ENCODE measurements around the gene SRBD1. TPM values are rescaled to one million over a fixed set of nuclear protein-coding genes. Genes with fewer than 3 reads are reported as not detected.
"Not testable (repeated sequence)": the region's sequence is repeated elsewhere in the genome, so short reads cannot be mapped to it uniquely, and the experiment has no call there.

The SRBD1 gene
- total RNA-seq, 1 donor from 2014 or later = 24.4 TPM

DNA sequence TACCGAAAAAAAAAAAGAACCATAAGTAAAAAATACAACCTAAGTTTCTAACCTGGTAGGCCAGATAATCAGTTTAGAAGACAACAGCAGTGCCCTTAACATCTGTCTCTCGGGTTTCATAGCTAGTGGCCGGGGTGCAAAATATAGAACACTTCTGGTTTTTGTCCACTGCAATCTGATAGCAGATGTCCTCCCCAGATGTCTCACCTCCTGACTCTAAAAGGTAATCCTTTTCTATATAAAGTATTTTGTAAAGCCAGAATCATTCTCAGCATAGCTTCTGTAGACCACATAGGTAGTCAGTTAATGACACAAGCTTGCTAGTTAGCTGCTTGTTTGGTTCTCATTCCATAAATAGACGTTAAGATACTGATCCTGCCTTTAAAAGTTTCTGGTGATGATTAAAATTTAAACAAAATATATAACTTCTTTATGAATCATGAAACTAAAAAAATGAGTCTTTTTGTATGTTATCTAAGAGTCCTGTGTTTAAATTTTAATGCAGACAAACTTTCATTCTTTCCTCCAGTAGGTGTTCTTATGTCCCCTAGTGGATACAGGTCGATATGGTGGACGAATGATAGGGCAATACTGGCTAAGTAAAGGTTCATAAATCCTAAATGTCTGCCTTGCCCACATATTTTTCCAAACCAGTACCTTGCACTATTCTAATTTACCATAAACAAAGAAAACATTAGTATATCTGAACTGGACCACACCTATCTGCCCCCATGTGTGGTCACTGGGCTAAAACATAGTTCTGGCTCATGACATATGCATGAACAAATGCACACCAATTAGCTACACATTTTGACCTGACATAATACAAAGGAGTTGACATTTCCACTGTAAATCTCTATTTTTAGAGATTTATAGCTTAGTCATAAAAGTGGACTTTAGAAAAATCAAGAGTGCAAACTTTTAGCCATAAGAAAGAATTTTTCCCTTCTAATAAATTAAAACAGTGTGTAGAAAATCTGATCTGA lies 171.0 kb downstream of the SRBD1 start:
- intact Hi-C loops (cut with micrococcal nuclease) = no loop called here

GRCh38 chr2:45438872-45439665 lies 172.0 kb downstream of the SRBD1 start:
- intact Hi-C loops (cut with micrococcal nuclease) = no loop called here

- intact Hi-C loops (cut with micrococcal nuclease) = no loop called here
Observed at GRCh38 chr2:45436456-45436855, 174.6 kb downstream of the SRBD1 start.

GRCh38 chr2:45435316-45435715 lies 175.8 kb downstream of the SRBD1 start:
- intact Hi-C loops (cut with micrococcal nuclease) = no loop called here

- intact Hi-C loops (cut with micrococcal nuclease) = no loop called here
Observed at GRCh38 chr2:45433363-45433762, 177.7 kb downstream of the SRBD1 start.

- intact Hi-C loops (cut with micrococcal nuclease) = no loop called here
Observed at GRCh38 chr2:45432406-45432805, 178.7 kb downstream of the SRBD1 start.

- intact Hi-C loops (cut with micrococcal nuclease) = not testable (repeated sequence)
Observed at GRCh38 chr2:45426025-45426424, 185.0 kb downstream of the SRBD1 start.

GRCh38 chr2:45422921-45423320 lies 188.1 kb downstream of the SRBD1 start:
- intact Hi-C loops (cut with micrococcal nuclease) = no loop called here

DNA sequence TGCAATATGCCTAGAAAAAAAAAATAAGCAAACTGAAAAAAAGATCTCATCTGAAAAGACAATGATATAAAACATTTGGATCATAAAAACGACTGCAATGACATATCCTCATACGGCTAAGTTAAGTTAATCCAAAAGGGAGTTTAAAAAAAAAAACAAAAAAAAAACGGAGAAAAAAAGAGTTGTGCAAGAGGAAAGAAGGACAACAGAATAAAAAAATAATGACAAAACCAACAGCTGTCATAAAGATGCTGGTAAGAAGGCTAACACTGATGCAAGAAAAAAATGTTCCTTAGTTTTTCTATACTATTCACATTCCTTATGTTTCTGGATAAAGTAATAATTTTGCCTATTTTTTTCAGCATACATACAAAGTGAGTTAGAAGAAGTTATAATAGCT lies 192.5 kb downstream of the SRBD1 start:
- intact Hi-C loops (cut with micrococcal nuclease) = no loop called here

GRCh38 chr2:45415534-45416123 lies 195.4 kb downstream of the SRBD1 start:
- intact Hi-C loops (cut with micrococcal nuclease) = no loop called here

GRCh38 chr2:45412754-45413379 lies 198.2 kb downstream of the SRBD1 start:
- intact Hi-C loops (cut with micrococcal nuclease) = no loop called here

DNA sequence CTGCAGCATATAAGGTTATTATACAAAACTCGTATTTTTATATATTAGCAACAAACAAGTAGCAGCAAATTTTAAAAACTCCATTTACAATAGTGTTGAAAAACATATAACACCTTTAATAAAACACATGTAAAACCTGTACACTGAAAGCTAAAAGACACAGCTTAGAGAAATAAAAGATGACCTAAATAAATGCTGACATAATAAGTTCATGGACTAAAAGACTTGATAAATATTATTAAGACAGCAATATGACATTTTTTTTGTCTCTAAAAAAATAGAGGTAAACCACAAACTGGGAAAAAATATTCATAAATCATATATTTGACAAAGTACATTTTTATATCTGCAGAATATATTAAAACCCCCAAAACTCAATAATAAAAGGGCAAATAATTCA lies 201.4 kb downstream of the SRBD1 start:
- intact Hi-C loops (cut with micrococcal nuclease) = no loop called here

- intact Hi-C loops (cut with micrococcal nuclease) = no loop called here
Observed at GRCh38 chr2:45406621-45407020, 204.4 kb downstream of the SRBD1 start.

DNA sequence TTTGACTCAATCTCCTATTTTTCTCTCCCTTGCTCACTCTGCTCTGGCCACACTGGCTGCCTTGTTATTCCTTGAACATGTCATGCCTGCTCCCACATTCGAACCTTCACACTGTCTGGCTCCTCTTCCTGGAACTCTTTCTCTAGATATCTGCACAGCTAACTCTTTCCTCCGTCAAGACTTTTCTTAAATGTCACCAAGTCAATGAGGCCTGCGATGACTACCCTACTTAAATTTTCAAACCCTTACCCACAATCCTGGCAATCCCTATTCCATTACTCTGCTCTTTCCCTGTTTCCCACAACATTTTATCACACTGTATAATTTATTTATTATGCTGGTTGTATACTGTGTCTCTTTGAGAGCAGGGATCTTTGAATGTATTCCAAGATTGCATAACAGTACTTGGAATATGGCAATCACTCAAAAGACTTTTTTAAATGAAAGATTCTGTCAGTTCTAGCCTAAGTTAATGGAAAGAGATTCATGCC lies 206.2 kb downstream of the SRBD1 start:
- intact Hi-C loops (cut with micrococcal nuclease) = no loop called here

DNA sequence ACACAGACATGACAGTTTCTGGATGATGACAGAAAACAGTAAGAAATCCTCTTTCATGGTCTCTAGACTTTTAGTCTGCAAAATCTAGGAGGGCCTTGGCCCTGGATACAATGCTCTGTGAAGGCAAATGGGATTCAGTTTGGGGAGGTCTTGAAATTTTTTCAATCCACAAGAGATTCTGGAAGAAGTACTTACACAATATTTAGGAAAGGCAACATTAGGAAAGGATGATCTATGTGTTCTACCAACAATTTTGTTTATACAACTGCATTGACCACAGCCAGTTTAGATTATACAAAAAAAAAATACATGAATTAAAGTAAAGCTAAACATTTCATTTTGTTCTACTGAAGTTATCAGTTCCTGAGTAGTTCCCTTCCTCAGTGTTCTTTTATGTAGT lies 208.0 kb downstream of the SRBD1 start:
- intact Hi-C loops (cut with micrococcal nuclease) = no loop called here

DNA sequence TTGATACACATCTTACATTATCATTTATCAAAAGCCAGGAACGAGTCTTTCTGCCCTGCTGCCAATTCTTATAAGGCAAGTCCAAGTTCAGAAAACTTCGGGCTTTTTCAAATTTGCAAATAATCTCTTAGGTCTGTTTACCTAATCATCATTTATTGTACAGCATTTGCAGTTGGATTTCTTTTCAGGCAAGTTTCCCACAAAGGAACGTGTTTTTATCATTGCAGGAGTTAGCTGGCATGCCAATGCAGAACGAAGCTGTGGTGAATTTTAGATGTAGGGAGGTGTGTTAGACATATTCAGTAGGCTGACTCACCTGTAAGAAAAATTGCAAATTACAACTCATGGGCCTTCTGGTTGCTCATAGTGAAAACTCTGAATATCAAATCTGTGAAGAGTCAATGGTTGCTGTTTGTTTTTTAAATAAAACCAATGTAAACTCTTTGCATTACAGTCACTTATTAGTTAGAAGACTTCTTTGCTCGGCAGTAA lies 209.6 kb downstream of the SRBD1 start:
- intact Hi-C loops (cut with micrococcal nuclease) = no loop called here

GRCh38 chr2:45399040-45399784 lies 211.9 kb downstream of the SRBD1 start:
- intact Hi-C loops (cut with micrococcal nuclease) = no loop called here

- intact Hi-C loops (cut with micrococcal nuclease) = no loop called here
Observed at GRCh38 chr2:45397292-45397691, 213.8 kb downstream of the SRBD1 start.

- intact Hi-C loops (cut with micrococcal nuclease) = no loop called here
Observed at GRCh38 chr2:45396671-45397070, 214.4 kb downstream of the SRBD1 start.

DNA sequence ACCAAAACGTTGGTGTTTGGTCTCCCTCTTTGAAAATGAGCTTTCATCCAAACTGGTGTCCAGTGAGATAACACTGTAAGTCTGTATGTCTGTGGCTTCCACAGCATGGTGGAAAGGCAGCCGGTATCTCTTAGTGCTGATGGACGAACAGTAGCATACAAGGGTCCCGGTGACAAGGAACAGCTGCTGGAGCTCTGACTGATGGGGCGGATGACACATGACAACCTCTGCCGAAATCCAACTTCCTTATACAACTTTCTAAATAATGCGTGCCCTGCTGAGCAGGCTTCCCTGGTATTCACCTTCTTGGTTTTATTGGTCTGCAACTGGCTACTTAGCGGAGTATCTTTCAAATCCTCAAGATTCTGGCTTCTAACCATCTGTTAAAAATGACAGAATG lies 216.2 kb downstream of the SRBD1 start:
- intact Hi-C loops (cut with micrococcal nuclease) = no loop called here
